HG02852 (cell line): Measurements from ENCODE around the gene CACNA1C.

ENCODE experiments used
- ATAC-seq: cut with Tn5 transposase; IDR thresholded peaks from one replicate; pipeline ENCODE4 v1.9.1; 2021; ENCODE audit warnings: mild to moderate bottlenecking, moderate library complexity; ENCODE audit not compliant: unreplicated experiment

CACNA1C gene

GRCh38 chr12:2034633-2035430 is 18.0 kb upstream of the CACNA1C start:
- peak; percentile 65 for ATAC-seq

GRCh38 chr12:2035431-2036055 is 17.2 kb upstream of the CACNA1C start:
- ATAC-seq = no peak

GRCh38 chr12:2039034-2039433 is 13.8 kb upstream of the CACNA1C start:
- no peak for ATAC-seq

GRCh38 chr12:2043054-2043453 is 9.7 kb upstream of the CACNA1C start:
- no peak for ATAC-seq

GRCh38 chr12:2044165-2044564 is 8.6 kb upstream of the CACNA1C start:
- no peak for ATAC-seq

- no peak for ATAC-seq
These were observed 5.8 kb upstream of the CACNA1C start for GRCh38 chr12:2046957-2047356.

- no peak for ATAC-seq
These were observed 5.0 kb upstream of the CACNA1C start for GRCh38 chr12:2047752-2048151.

GRCh38 chr12:2049604-2050540 is 2.9 kb upstream of the CACNA1C start:
- ATAC-seq = no peak

- no peak for ATAC-seq
These were observed 826 bp upstream of the CACNA1C start for GRCh38 chr12:2051700-2052621.

GRCh38 chr12:2053691-2054090 is 904 bp downstream of the CACNA1C start:
- no peak for ATAC-seq

GRCh38 chr12:2054091-2055018 is 1.6 kb downstream of the CACNA1C start:
- ATAC-seq = no peak

- no peak for ATAC-seq
These were observed 4.4 kb downstream of the CACNA1C start for GRCh38 chr12:2057041-2057794.

- ATAC-seq = no peak
These were observed 5.1 kb downstream of the CACNA1C start for GRCh38 chr12:2057795-2058408.

- no peak for ATAC-seq
These were observed 6.0 kb downstream of the CACNA1C start for GRCh38 chr12:2058837-2059236.

GRCh38 chr12:2061402-2061801 is 8.6 kb downstream of the CACNA1C start:
- ATAC-seq = no peak

- ATAC-seq = no peak
These were observed 11.3 kb downstream of the CACNA1C start for GRCh38 chr12:2064071-2064507.

- ATAC-seq = no peak
These were observed 15.9 kb downstream of the CACNA1C start for GRCh38 chr12:2068653-2069052.

GRCh38 chr12:2070440-2071045 is 17.8 kb downstream of the CACNA1C start:
- no peak for ATAC-seq
